K562 (cell line): ENCODE results near the gene ZC3H8.

Source experiments
- BHLHE40 ChIP-seq: IDR thresholded peaks from 2 replicates; pipeline ENCODE4 v1.6.1; 2011; ENCODE audit warnings: low read length, improper control_type of control experiment
- MAFK ChIP-seq: IDR thresholded peaks from 2 replicates; pipeline ENCODE4 v1.6.1; 2011; ENCODE audit warnings: low read length, improper control_type of control experiment
- ZNF217 ChIP-seq: sonication (generic); formaldehyde crosslinking; IDR thresholded peaks from 2 replicates; pipeline ENCODE4 v1.8.0; 2022; ENCODE audit warnings: mild to moderate bottlenecking, missing genetic modification reagents
- TF ChIP-seq, protein P1 (sequence below): fragments of 250-450 bp; sonication (Bioruptor Pico); IDR thresholded peaks from 2 replicates; pipeline ENCODE4 v1.5.0; 2020; ENCODE audit warnings: mild to moderate bottlenecking
- TF ChIP-seq, protein P2 (sequence below), 3 experiments: IDR thresholded peaks in 2 of 3; conservative IDR thresholded peaks in 1 of 3; 2 replicates each; pipeline ENCODE4 v1.5.1; 2011 to 2012; ENCODE audit warnings: low read length in 3 of 3, mild to moderate bottlenecking in 3 of 3, control low read depth in 2 of 3, improper control_type of control experiment in 1 of 3, inconsistent platforms in 1 of 3, low read depth in 1 of 3, mixed read lengths in 1 of 3, moderate library complexity in 1 of 3; ENCODE audit not compliant: insufficient read depth in 2 of 3

DNA sequence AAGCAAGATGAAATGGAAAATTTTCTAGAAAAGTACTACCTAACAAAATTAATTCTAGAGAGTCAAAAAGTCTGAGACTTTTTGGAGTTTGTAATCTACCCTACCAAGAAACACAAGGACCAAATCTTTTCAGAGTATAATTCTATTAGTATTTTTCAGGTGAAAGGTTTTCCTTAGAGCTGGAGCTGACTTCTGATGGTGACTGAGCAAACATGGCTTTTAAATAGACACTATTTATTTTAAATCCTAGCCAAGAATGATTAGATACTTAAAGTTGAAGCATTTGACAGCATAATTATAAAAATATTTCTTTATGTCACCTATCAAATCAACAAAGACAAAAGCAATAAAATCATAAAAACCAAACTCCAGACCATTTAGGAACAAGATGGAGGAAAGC, 47.1 kb upstream of the ZC3H8 start:
- TF ChIP-seq MAFK: no peak
- TF ChIP-seq, protein P1, sequence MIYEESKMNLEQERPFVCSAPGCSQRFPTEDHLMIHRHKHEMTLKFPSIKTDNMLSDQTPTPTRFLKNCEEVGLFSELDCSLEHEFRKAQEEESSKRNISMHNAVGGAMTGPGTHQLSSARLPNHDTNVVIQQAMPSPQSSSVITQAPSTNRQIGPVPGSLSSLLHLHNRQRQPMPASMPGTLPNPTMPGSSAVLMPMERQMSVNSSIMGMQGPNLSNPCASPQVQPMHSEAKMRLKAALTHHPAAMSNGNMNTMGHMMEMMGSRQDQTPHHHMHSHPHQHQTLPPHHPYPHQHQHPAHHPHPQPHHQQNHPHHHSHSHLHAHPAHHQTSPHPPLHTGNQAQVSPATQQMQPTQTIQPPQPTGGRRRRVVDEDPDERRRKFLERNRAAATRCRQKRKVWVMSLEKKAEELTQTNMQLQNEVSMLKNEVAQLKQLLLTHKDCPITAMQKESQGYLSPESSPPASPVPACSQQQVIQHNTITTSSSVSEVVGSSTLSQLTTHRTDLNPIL (CRISPR knock-in tag): no peak
- TF ChIP-seq, protein P2, sequence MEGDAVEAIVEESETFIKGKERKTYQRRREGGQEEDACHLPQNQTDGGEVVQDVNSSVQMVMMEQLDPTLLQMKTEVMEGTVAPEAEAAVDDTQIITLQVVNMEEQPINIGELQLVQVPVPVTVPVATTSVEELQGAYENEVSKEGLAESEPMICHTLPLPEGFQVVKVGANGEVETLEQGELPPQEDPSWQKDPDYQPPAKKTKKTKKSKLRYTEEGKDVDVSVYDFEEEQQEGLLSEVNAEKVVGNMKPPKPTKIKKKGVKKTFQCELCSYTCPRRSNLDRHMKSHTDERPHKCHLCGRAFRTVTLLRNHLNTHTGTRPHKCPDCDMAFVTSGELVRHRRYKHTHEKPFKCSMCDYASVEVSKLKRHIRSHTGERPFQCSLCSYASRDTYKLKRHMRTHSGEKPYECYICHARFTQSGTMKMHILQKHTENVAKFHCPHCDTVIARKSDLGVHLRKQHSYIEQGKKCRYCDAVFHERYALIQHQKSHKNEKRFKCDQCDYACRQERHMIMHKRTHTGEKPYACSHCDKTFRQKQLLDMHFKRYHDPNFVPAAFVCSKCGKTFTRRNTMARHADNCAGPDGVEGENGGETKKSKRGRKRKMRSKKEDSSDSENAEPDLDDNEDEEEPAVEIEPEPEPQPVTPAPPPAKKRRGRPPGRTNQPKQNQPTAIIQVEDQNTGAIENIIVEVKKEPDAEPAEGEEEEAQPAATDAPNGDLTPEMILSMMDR (IDR thresholded peaks at IDR 0.05 in 2 of 3, conservative IDR thresholded peaks at IDR 0.05 in 1 of 3; ENCODE audit: insufficient read depth in 2 of 3, low read depth in 1 of 3, low read length in 3 of 3): no peak
- TF ChIP-seq ZNF217 (CRISPR knock-in tag): no peak
- no peak for TF ChIP-seq BHLHE40
